H54 (cell line): ENCODE measurements around the gene THG1L.

Experiments
- DNase-seq: peaks from one replicate; pipeline ENCODE4 v3.0.0; 2011; ENCODE audit warnings: low spot score, mixed read lengths; ENCODE audit not compliant: insufficient read length
- FAIRE-seq: peaks from 3 replicates; lab custom pipeline; 2011; peaks lifted over from hg19 to GRCh38; lab: Jason Lieb, UNC
- POLR2A ChIP-seq: IDR thresholded peaks from 2 replicates; pipeline ENCODE4 v1.6.1; 2011; ENCODE audit warnings: low read depth, mild to moderate bottlenecking, low read length

The THG1L gene

GRCh38 chr5:157756122-157756521, 24.9 kb downstream of the THG1L start:
- no peak for DNase-seq
- no peak for FAIRE-seq
- TF ChIP-seq POLR2A, result no peak

- DNase-seq (no peak), FAIRE-seq (no peak)
- TF ChIP-seq POLR2A, result no peak
Observed at GRCh38 chr5:157758706-157759105, 27.5 kb downstream of the THG1L start.

GRCh38 chr5:157761690-157762621, 30.7 kb downstream of the THG1L start:
- FAIRE-seq, result peak; percentile 55

GRCh38 chr5:157764531-157764930, 33.3 kb downstream of the THG1L start:
- no peak for TF ChIP-seq POLR2A
- DNase-seq (no peak), FAIRE-seq (no peak)

More at GRCh38 chr5:157761690-157762621, 30.7 kb downstream of the THG1L start:
- DNase-seq, result no peak
- TF ChIP-seq POLR2A, result no peak

GRCh38 chr5:157766442-157766841, 35.2 kb downstream of the THG1L start:
- no peak for DNase-seq
- FAIRE-seq, result no peak
- no peak for TF ChIP-seq POLR2A

- no peak for DNase-seq
- no peak for FAIRE-seq
- TF ChIP-seq POLR2A, result no peak
Observed at GRCh38 chr5:157766902-157767301, 35.7 kb downstream of the THG1L start.

- no peak for DNase-seq
- FAIRE-seq, result no peak
- no peak for TF ChIP-seq POLR2A
Observed at GRCh38 chr5:157767689-157768088, 36.5 kb downstream of the THG1L start.

- no peak for FAIRE-seq
- TF ChIP-seq POLR2A, result no peak
- DNase-seq, result no peak
Observed at GRCh38 chr5:157770665-157771064, 39.4 kb downstream of the THG1L start.

GRCh38 chr5:157772127-157772526, 40.9 kb downstream of the THG1L start:
- no peak for FAIRE-seq
- no peak for DNase-seq

GRCh38 chr5:157778121-157778805, 47.0 kb downstream of the THG1L start:
- FAIRE-seq (no peak), DNase-seq (no peak)
- no peak for TF ChIP-seq POLR2A

More at GRCh38 chr5:157772127-157772526, 40.9 kb downstream of the THG1L start:
- TF ChIP-seq POLR2A, result no peak

GRCh38 chr5:157779221-157779620, 48.0 kb downstream of the THG1L start:
- TF ChIP-seq POLR2A, result no peak
- DNase-seq (no peak), FAIRE-seq (no peak)

- no peak for FAIRE-seq
- no peak for DNase-seq
- TF ChIP-seq POLR2A, result no peak
Observed at GRCh38 chr5:157785801-157786200, 54.6 kb downstream of the THG1L start.
